Suprapubic skin (tissue), 4 donors: Measurements from ENCODE around the gene SACM1L. TPM values are rescaled to one million over a fixed set of nuclear protein-coding genes. Genes with fewer than 3 reads are reported as not detected.
"Not testable (repeated sequence)": the region's sequence is repeated elsewhere in the genome, so short reads cannot be mapped to it uniquely, and the experiment has no call there.

ENCODE experiments used
- DNase-seq, 2 donors: peaks; one replicate each; pipeline ENCODE4 v3.0.0-alpha.2; 2019; ENCODE audit warnings: low spot score in 2 of 2
- H3K27ac ChIP-seq: fragments of 200-600 bp; sonication (generic); one replicate; pipeline ENCODE4 v1.5.1; 2019
- H3K27me3 ChIP-seq: fragments of 200-600 bp; sonication (generic); one replicate; pipeline ENCODE4 v1.5.1; 2019
- H3K36me3 ChIP-seq: fragments of 200-600 bp; sonication (generic); one replicate; pipeline ENCODE4 v1.5.1; 2019
- H3K4me1 ChIP-seq: fragments of 200-600 bp; sonication (generic); one replicate; pipeline ENCODE4 v1.5.1; 2019
- H3K4me3 ChIP-seq: fragments of 200-600 bp; sonication (generic); one replicate; pipeline ENCODE4 v1.5.1; 2019; ENCODE audit warnings: mild to moderate bottlenecking
- H3K9me3 ChIP-seq: fragments of 200-600 bp; sonication (generic); one replicate; pipeline ENCODE4 v1.5.1; 2019
- CTCF ChIP-seq, 2 donors: fragments of 200-600 bp in 1 of 2; fragments of 450-650 bp in 1 of 2; sonication (generic) in 1 of 2; IDR thresholded peaks; one replicate each; pipeline ENCODE4 v1.5.1; 2016 to 2019; ENCODE audit warnings: antibody characterized with exemption in 2 of 2, mild to moderate bottlenecking in 1 of 2, moderate library complexity in 1 of 2
- EP300 ChIP-seq: sonication (generic); formaldehyde crosslinking; IDR thresholded peaks from one replicate; pipeline ENCODE4 v1.6.1; 2017; ENCODE audit warnings: antibody characterized with exemption
- POLR2A ChIP-seq, 2 donors: fragments of 450-650 bp; IDR thresholded peaks; one replicate each; pipeline ENCODE4 v1.6.1; 2017; ENCODE audit warnings: antibody characterized with exemption in 2 of 2, mild to moderate bottlenecking in 2 of 2, moderate library complexity in 2 of 2
- POLR2AphosphoS5 ChIP-seq, 3 donors: sonication (generic); formaldehyde crosslinking; IDR thresholded peaks; one replicate each; pipeline ENCODE4 v1.6.1; 2017; ENCODE audit warnings: antibody characterized with exemption in 3 of 3
- WGBS: methylation state at CpG from one replicate; pipeline ENCODE4 v1.1.5; 2018; 5-methylcytosine and 5-hydroxymethylcytosine counted together
- total RNA-seq, 4 donors: library from RNA; depleted of rRNA; stranded (reverse); fragments of >200 nt; gene quantifications; one replicate each; pipeline ENCODE4 v1.1.0, GENCODE V29; 2016

SACM1L gene
- total RNA-seq, 4 donors from 2014 or later = 22.8 to 48.9 (median 31.2) TPM

GRCh38 chr3:45684327-45684892 is 4.8 kb upstream of the SACM1L start:
- peaks cover 2% of the 10 kb centered on the region for H3K36me3 ChIP-seq

GRCh38 chr3:45685722-45686121 is 3.5 kb upstream of the SACM1L start:
- H3K4me3 ChIP-seq, H3K9me3 ChIP-seq, H3K27me3 ChIP-seq, DNase-seq, H3K27ac ChIP-seq, H3K36me3 ChIP-seq: not testable (repeated sequence)
- peaks cover 31% of the 10 kb centered on the region for H3K4me1 ChIP-seq
- WGBS = 85% methylated on average over 4 of the region's 4 CpGs

More at GRCh38 chr3:45684327-45684892, 4.8 kb upstream of the SACM1L start:
- no peak for DNase-seq
- H3K4me3 ChIP-seq = no peak overlapping the region
- TF ChIP-seq POLR2AphosphoS5 (IDR thresholded peaks at IDR 0.05) = no peak
- no peak for TF ChIP-seq POLR2A (IDR thresholded peaks at IDR 0.05)
- TF ChIP-seq EP300 = no peak
- TF ChIP-seq CTCF (IDR thresholded peaks at IDR 0.05) = no peak
- H3K4me1 ChIP-seq = peaks cover 20% of the 10 kb centered on the region
- 34% methylated on average over 12 of the region's 12 CpGs for whole genome bisulfite sequencing
- H3K27ac ChIP-seq = no peak overlapping the region
- H3K27me3 ChIP-seq = no peaks in the 10 kb centered on the region
- peaks cover 5% of the 10 kb centered on the region for H3K9me3 ChIP-seq

- TF ChIP-seq POLR2A (IDR thresholded peaks at IDR 0.05) = no peak
- no peak for TF ChIP-seq CTCF (IDR thresholded peaks at IDR 0.05)
- no peak for TF ChIP-seq EP300
- no peak for TF ChIP-seq POLR2AphosphoS5 (IDR thresholded peaks at IDR 0.05)
- Histone ChIP-seq H3K27me3 (no peaks in the 10 kb centered on the region), H3K9me3 (peaks cover 5% of the 10 kb centered on the region), H3K4me1 (peaks cover 42% of the 10 kb centered on the region), H3K36me3 (no peaks in the 10 kb centered on the region), H3K27ac (no peak overlapping the region), H3K4me3 (no peak overlapping the region)
- 91% methylated on average over 7 of the region's 7 CpGs for WGBS
- DNase-seq = no peak
Observed at GRCh38 chr3:45686850-45687249, 2.3 kb upstream of the SACM1L start.

GRCh38 chr3:45687828-45688193 is 1.4 kb upstream of the SACM1L start:
- peak overlapping the region; percentile 72 for H3K4me3 ChIP-seq
- H3K9me3 ChIP-seq = peaks cover 4% of the 10 kb centered on the region
- peaks cover 52% of the 10 kb centered on the region for H3K4me1 ChIP-seq
- H3K27ac ChIP-seq = no peak overlapping the region
- no peaks in the 10 kb centered on the region for H3K27me3 ChIP-seq
- no peaks in the 10 kb centered on the region for H3K36me3 ChIP-seq
- DNase-seq = no peak
- 36% methylated on average over 4 of the region's 4 CpGs for WGBS
- TF ChIP-seq CTCF (IDR thresholded peaks at IDR 0.05) (no peak), EP300 (no peak), POLR2AphosphoS5 (IDR thresholded peaks at IDR 0.05) (no peak), POLR2A (IDR thresholded peaks at IDR 0.05) (no peak)

GRCh38 chr3:45688194-45688881 is 858 bp upstream of the SACM1L start:
- Histone ChIP-seq H3K27ac (peak overlapping the region; percentile 85), H3K36me3 (no peaks in the 10 kb centered on the region), H3K27me3 (no peaks in the 10 kb centered on the region), H3K9me3 (no peaks in the 10 kb centered on the region), H3K4me3 (peak overlapping the region; percentile 72), H3K4me1 (peaks cover 57% of the 10 kb centered on the region)
- TF ChIP-seq EP300 = no peak
- no peak for TF ChIP-seq POLR2AphosphoS5 (IDR thresholded peaks at IDR 0.05)
- no peak for TF ChIP-seq CTCF (IDR thresholded peaks at IDR 0.05)
- 1% methylated on average over 35 of the region's 35 CpGs for WGBS
- DNase-seq = no peak
